Smooth muscle cell (in vitro differentiated cells): Measurements from ENCODE around the gene PSME3. TPM values are rescaled to one million over a fixed set of nuclear protein-coding genes. Genes with fewer than 3 reads are reported as not detected.
A peak's percentile ranks its signal among the peaks of the same experiment; 100 is the strongest.

Experiments
- DNase-seq: peaks from one replicate; lab custom pipeline; 2025; ENCODE audit not compliant: unreplicated experiment; lab: John Stamatoyannopoulos, UW
- H2AFZ ChIP-seq: fragments of 200-600 bp; sonication (generic); 2 replicates; pipeline ENCODE4 v1.6.0; 2016; ENCODE audit warnings: antibody characterized with exemption, low read depth, mild to moderate bottlenecking
- H3F3A ChIP-seq: fragments of 200-600 bp; sonication (generic); 2 replicates; pipeline ENCODE4 v1.6.0; 2017; ENCODE audit warnings: antibody characterized with exemption, low read depth
- H3K27ac ChIP-seq: fragments of 200-600 bp; sonication (generic); 2 replicates; pipeline ENCODE4 v1.5.1; 2016; ENCODE audit warnings: low read depth, mild to moderate bottlenecking
- H3K27me3 ChIP-seq: fragments of 200-600 bp; sonication (generic); 2 replicates; pipeline ENCODE4 v1.6.1; 2016; ENCODE audit warnings: low read depth, mild to moderate bottlenecking
- H3K36me3 ChIP-seq: fragments of 200-600 bp; sonication (generic); 2 replicates; pipeline ENCODE4 v1.5.1; 2016; ENCODE audit warnings: low read depth
- H3K4me1 ChIP-seq: fragments of 200-600 bp; sonication (generic); 2 replicates; pipeline ENCODE4 v1.5.1; 2016; ENCODE audit warnings: low read depth
- H3K4me2 ChIP-seq: fragments of 200-600 bp; sonication (generic); 2 replicates; pipeline ENCODE4 v1.6.0; 2016; ENCODE audit warnings: mild to moderate bottlenecking
- H3K4me3 ChIP-seq: fragments of 200-600 bp; sonication (generic); 2 replicates; pipeline ENCODE4 v1.5.1; 2016; ENCODE audit warnings: mild to moderate bottlenecking
- H3K79me2 ChIP-seq: fragments of 200-600 bp; sonication (generic); 2 replicates; pipeline ENCODE4 v1.6.0; 2016; ENCODE audit warnings: low read depth, mild to moderate bottlenecking
- H3K9ac ChIP-seq: fragments of 200-600 bp; sonication (generic); 2 replicates; pipeline ENCODE4 v1.6.0; 2016; ENCODE audit warnings: low read depth
- H3K9me3 ChIP-seq: fragments of 200-600 bp; sonication (generic); replicated peaks from 2 replicates; pipeline ENCODE4 v1.5.1; 2016; ENCODE audit warnings: low read depth
- H4K20me1 ChIP-seq: fragments of 200-600 bp; sonication (generic); 2 replicates; pipeline ENCODE4 v1.6.0; 2016; ENCODE audit warnings: low read depth
- CTCF ChIP-seq: fragments of 200-600 bp; sonication (generic); IDR thresholded peaks from 2 replicates; pipeline ENCODE4 v1.5.1; 2017; ENCODE audit warnings: borderline replicate concordance, mild to moderate bottlenecking, antibody characterized with exemption; ENCODE audit not compliant: insufficient read depth, poor library complexity, severe bottlenecking
- WGBS: methylation state at CpG from one replicate; pipeline ENCODE4 v1.1.7; 2016; ENCODE audit warnings: low lambda C conversion rate; 5-methylcytosine and 5-hydroxymethylcytosine counted together
- polyA plus RNA-seq: library from polyadenylated mRNA; unstranded; fragments of >200 nt; fragmentation: Nextera tagmentation; extraction: Ambion mirVana; gene quantifications from 2 replicates; pipeline ENCODE4 v1.2.1, GENCODE V29; 2016
- total RNA-seq: library from RNA; depleted of rRNA; stranded (reverse); fragments of >200 nt; gene quantifications from 2 replicates; pipeline ENCODE4 v1.2.3, GENCODE V29; 2014

The PSME3 gene
- total and polyA plus RNA-seq, 2 experiments from 2014 or later, result 67.1 to 85.3 TPM

GRCh38 chr17:42846594-42847280 is 13.5 kb downstream of the PSME3 start:
- no peak for TF ChIP-seq CTCF
- H4K20me1 ChIP-seq, result peaks cover 6% of the 10 kb centered on the region
- DNase-seq, result no peak
- H3K4me2 ChIP-seq, result no peak overlapping the region
- no peaks in the 10 kb centered on the region for H3K27me3 ChIP-seq
- H3K4me1 ChIP-seq, result no peaks in the 10 kb centered on the region
- H3K4me3 ChIP-seq, result no peak overlapping the region
- H3F3A ChIP-seq, result peaks cover 5% of the 10 kb centered on the region
- 71% methylated on average over 9 of the region's 9 CpGs for WGBS
- peaks cover 4% of the 10 kb centered on the region for H3K36me3 ChIP-seq
- H3K27ac ChIP-seq, result peak overlapping the region; percentile 47
- no peaks in the 10 kb centered on the region for H3K79me2 ChIP-seq
- H2AFZ ChIP-seq, result no peak overlapping the region
- no peaks in the 10 kb centered on the region for H3K9me3 ChIP-seq
- H3K9ac ChIP-seq, result no peak overlapping the region

GRCh38 chr17:42848093-42848492 is 14.9 kb downstream of the PSME3 start:
- Histone ChIP-seq H3K9ac (no peak overlapping the region), H3K79me2 (no peaks in the 10 kb centered on the region), H3K27me3 (no peaks in the 10 kb centered on the region), H4K20me1 (peaks cover 6% of the 10 kb centered on the region), H3K27ac (no peak overlapping the region), H3K4me3 (no peak overlapping the region), H3K4me1 (no peaks in the 10 kb centered on the region), H3K36me3 (no peaks in the 10 kb centered on the region), H3K9me3 (no peaks in the 10 kb centered on the region), H3F3A (no peaks in the 10 kb centered on the region), H3K4me2 (no peak overlapping the region), H2AFZ (no peak overlapping the region)
- DNase-seq, result no peak
- TF ChIP-seq CTCF, result no peak
- WGBS, result 98% methylated on average over 3 of the region's 3 CpGs

GRCh38 chr17:42849031-42849430 is 15.8 kb downstream of the PSME3 start:
- no peak overlapping the region for H3K27ac ChIP-seq
- no peaks in the 10 kb centered on the region for H3K27me3 ChIP-seq
- no peaks in the 10 kb centered on the region for H3F3A ChIP-seq
- H3K36me3 ChIP-seq, result no peaks in the 10 kb centered on the region
- no peak overlapping the region for H3K9ac ChIP-seq
- H3K4me2 ChIP-seq, result no peak overlapping the region
- DNase-seq, result no peak
- H3K4me3 ChIP-seq, result no peak overlapping the region
- TF ChIP-seq CTCF, result no peak
- WGBS, result 88% methylated on average over 9 of the region's 9 CpGs
- no peaks in the 10 kb centered on the region for H3K9me3 ChIP-seq
- no peaks in the 10 kb centered on the region for H3K4me1 ChIP-seq
- H3K79me2 ChIP-seq, result no peaks in the 10 kb centered on the region
- no peak overlapping the region for H2AFZ ChIP-seq
- peaks cover 6% of the 10 kb centered on the region for H4K20me1 ChIP-seq
